K562 (cell line): Measurements from ENCODE around the gene SLX9. TPM values are rescaled to one million over a fixed set of nuclear protein-coding genes. Genes with fewer than 3 reads are reported as not detected.

Experiments used
- HINFP ChIP-seq: fragments of 450-650 bp; conservative IDR thresholded peaks from 2 replicates; pipeline ENCODE4 v1.6.1; 2016; ENCODE audit warnings: missing genetic modification characterization, low read depth, mild to moderate bottlenecking, control low read depth, missing compliant biosample characterization
- NFIC ChIP-seq: fragments of 450-650 bp; IDR thresholded peaks from 2 replicates; pipeline ENCODE4 v1.6.1; 2017; ENCODE audit warnings: mild to moderate bottlenecking, inconsistent platforms
- ZNF764 ChIP-seq: fragments of 250-450 bp; sonication (Bioruptor Pico); IDR thresholded peaks from 2 replicates; pipeline ENCODE4 v1.4.0; 2020; ENCODE audit warnings: low read depth, mild to moderate bottlenecking, moderate library complexity
- polyA plus RNA-seq, 8 experiments: library from polyadenylated mRNA; depleted of rRNA in 4 of 8; stranded (reverse) in 5 of 8; unstranded in 3 of 8; fragments of >200 nt; fragmentation: Nextera tagmentation in 2 of 8; fragmentation: Illumina TruSeq in 1 of 8; extraction: Ambion mirVana in 2 of 8; extraction: Trizol in 1 of 8; gene quantifications; 2 replicates each; pipeline versions ENCODE4 v1.2.1 to v1.2.3, GENCODE V29; 2011 to 2014; ENCODE audit warnings: inconsistent platforms in 1 of 8, missing spikeins in 1 of 8
- total RNA-seq, 7 experiments: library from RNA; depleted of rRNA in 6 of 7; stranded (reverse); fragments of >200 nt in 6 of 7; fragmentation: Illumina TruSeq in 2 of 7; extraction: Trizol in 2 of 7; gene quantifications; 2 replicates each; pipeline versions ENCODE4 v1.2.1 to v1.2.3, GENCODE V29; 2011 to 2021; ENCODE audit warnings: low replicate concordance in 1 of 7
- TF ChIP-seq, protein P1 (sequence below): sonication (generic); formaldehyde crosslinking; IDR thresholded peaks from 2 replicates; pipeline ENCODE4 v1.8.1; 2023; ENCODE audit warnings: mild to moderate bottlenecking, missing genetic modification reagents

The SLX9 gene
- total and polyA plus RNA-seq, 9 of the 15 experiments (the other 6 are each of a cell fraction or from before 2014, with no cell fraction given): 1.2 to 75.5 (median 16.5) TPM

- no peak for TF ChIP-seq HINFP (tag)
- TF ChIP-seq ZNF764 (CRISPR knock-in tag): no peak
- TF ChIP-seq, protein P1, sequence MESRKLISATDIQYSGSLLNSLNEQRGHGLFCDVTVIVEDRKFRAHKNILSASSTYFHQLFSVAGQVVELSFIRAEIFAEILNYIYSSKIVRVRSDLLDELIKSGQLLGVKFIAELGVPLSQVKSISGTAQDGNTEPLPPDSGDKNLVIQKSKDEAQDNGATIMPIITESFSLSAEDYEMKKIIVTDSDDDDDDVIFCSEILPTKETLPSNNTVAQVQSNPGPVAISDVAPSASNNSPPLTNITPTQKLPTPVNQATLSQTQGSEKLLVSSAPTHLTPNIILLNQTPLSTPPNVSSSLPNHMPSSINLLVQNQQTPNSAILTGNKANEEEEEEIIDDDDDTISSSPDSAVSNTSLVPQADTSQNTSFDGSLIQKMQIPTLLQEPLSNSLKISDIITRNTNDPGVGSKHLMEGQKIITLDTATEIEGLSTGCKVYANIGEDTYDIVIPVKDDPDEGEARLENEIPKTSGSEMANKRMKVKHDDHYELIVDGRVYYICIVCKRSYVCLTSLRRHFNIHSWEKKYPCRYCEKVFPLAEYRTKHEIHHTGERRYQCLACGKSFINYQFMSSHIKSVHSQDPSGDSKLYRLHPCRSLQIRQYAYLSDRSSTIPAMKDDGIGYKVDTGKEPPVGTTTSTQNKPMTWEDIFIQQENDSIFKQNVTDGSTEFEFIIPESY (CRISPR knock-in tag): no peak
- peak; percentile 30; the same call in 1 of the 2 replicates for TF ChIP-seq NFIC
Observed at GRCh38 chr21:44960141-44961092, 20.6 kb downstream of the SLX9 start (continued).
